DOHH2 (cell line): ENCODE measurements around the gene TMTC3.

Experiments used
- H3F3A ChIP-seq: fragments of 200-600 bp; sonication (generic), shearing (Covaris generic); 2 replicates; pipeline ENCODE4 v1.6.0; 2016; ENCODE audit warnings: antibody characterized with exemption, mild to moderate bottlenecking; ENCODE audit not compliant: control insufficient read depth, insufficient read depth
- H3K27ac ChIP-seq: fragments of 200-600 bp; sonication (generic); 2 replicates; pipeline ENCODE4 v1.5.1; 2014; ENCODE audit warnings: low read depth, mild to moderate bottlenecking, low read length, moderate library complexity
- H3K27me3 ChIP-seq: fragments of 200-600 bp; sonication (generic); 2 replicates; pipeline ENCODE4 v1.6.1; 2014; ENCODE audit warnings: mild to moderate bottlenecking, low read length, mixed read lengths; ENCODE audit not compliant: control insufficient read depth
- H3K36me3 ChIP-seq: fragments of 200-600 bp; sonication (generic); 2 replicates; pipeline ENCODE4 v1.6.1; 2014; ENCODE audit warnings: mild to moderate bottlenecking, low read length, moderate library complexity, mixed read lengths; ENCODE audit not compliant: control insufficient read depth
- H3K4me1 ChIP-seq: fragments of 200-600 bp; sonication (generic); 2 replicates; pipeline ENCODE4 v1.6.1; 2014; ENCODE audit warnings: mild to moderate bottlenecking, low read length, mixed read lengths; ENCODE audit not compliant: control insufficient read depth
- H3K4me2 ChIP-seq: fragments of 200-600 bp; sonication (generic); 2 replicates; pipeline ENCODE4 v1.6.0; 2014; ENCODE audit warnings: mild to moderate bottlenecking, low read length, moderate library complexity
- H3K4me3 ChIP-seq: fragments of 200-600 bp; sonication (generic); 2 replicates; pipeline ENCODE4 v1.5.1; 2014; ENCODE audit warnings: mild to moderate bottlenecking, low read length, mixed read lengths
- H3K79me2 ChIP-seq: fragments of 200-600 bp; sonication (generic); 2 replicates; pipeline ENCODE4 v1.6.1; 2014; ENCODE audit warnings: mild to moderate bottlenecking, low read length, mixed read lengths; ENCODE audit not compliant: control insufficient read depth
- H3K9me2 ChIP-seq: fragments of 200-600 bp; sonication (generic); replicated peaks from 2 replicates; pipeline ENCODE4 v1.6.1; 2014; ENCODE audit warnings: mild to moderate bottlenecking, low read length, mixed read lengths; ENCODE audit not compliant: control insufficient read depth
- H3K9me3 ChIP-seq: fragments of 200-600 bp; sonication (generic); 2 replicates; pipeline ENCODE4 v1.6.1; 2014; ENCODE audit warnings: antibody characterized with exemption, low read length, mixed read lengths; ENCODE audit not compliant: control insufficient read depth, insufficient read depth
- H4K20me1 ChIP-seq: fragments of 200-600 bp; sonication (generic); 2 replicates; pipeline ENCODE4 v1.6.0; 2014; ENCODE audit warnings: low read depth, mild to moderate bottlenecking, antibody characterized with exemption, low read length, moderate library complexity; ENCODE audit not compliant: control insufficient read depth, insufficient read depth
- CTCF ChIP-seq: fragments of 200-600 bp; sonication (generic); IDR thresholded peaks from one replicate; pipeline ENCODE4 v1.5.1; 2014; ENCODE audit warnings: antibody characterized with exemption, mild to moderate bottlenecking, low read depth, low read length; ENCODE audit not compliant: poor library complexity, severe bottlenecking
- EZH2phosphoT487 ChIP-seq: fragments of 200-600 bp; sonication (generic); IDR thresholded peaks from 2 replicates; pipeline ENCODE4 v1.6.1; 2017; ENCODE audit warnings: borderline replicate concordance, mild to moderate bottlenecking, antibody characterized with exemption, low read length, moderate library complexity, mixed read lengths

Gene TMTC3

DNA sequence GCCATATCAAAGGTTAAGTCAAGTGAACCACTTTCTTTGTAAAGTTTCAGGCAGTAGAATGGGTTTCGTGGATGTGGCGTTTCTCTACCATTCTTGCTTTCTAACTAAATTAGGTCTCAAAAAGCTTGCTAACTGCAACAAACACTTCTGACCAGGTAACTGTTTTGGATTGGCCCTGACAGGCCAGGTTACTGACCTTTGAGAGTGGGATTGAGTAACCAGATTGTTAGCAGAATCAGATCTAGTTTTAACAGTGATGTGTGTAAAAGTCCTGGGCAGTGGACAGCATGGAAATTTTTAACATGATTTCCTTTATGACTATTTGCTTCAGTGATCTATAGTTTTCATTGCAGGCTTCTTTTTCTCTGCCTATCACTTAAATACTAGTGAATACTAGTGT is 57.9 kb downstream of the TMTC3 start:
- Histone ChIP-seq H3K36me3 (peaks cover 9% of the 10 kb centered on the region), H3K4me2 (no peak overlapping the region), H4K20me1 (no peaks in the 10 kb centered on the region), H3K9me2 (no peaks in the 10 kb centered on the region), H3K79me2 (no peaks in the 10 kb centered on the region), H3K27ac (no peak overlapping the region), H3K9me3 (peaks cover 4% of the 10 kb centered on the region; the same call in 1 of the 2 replicates), H3F3A (no peaks in the 10 kb centered on the region), H3K4me3 (no peak overlapping the region), H3K4me1 (no peaks in the 10 kb centered on the region), H3K27me3 (no peaks in the 10 kb centered on the region)
- TF ChIP-seq EZH2phosphoT487, result no peak
- no peak for TF ChIP-seq CTCF

DNA sequence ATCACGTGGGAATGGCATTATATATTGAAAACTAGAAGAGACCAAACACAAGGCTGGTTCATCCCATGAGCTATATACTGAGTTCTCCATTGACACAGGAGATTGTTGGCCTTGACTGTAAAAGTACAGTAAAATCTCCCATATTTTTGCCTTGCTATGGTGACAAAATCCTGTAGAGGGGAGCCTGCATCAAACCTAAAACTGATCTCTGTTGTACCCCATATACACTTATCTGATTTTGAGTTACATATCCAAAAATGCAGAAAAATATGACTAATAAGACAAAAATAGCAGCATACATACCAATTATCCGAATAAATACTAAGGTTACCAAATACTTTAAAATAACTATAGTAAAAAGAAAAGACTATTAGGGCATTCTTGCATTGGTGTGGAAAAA is 60.4 kb downstream of the TMTC3 start:
- Histone ChIP-seq H3F3A (no peaks in the 10 kb centered on the region), H3K27ac (no peak overlapping the region), H3K4me3 (no peak overlapping the region), H3K4me1 (no peaks in the 10 kb centered on the region), H3K36me3 (no peaks in the 10 kb centered on the region), H3K79me2 (no peaks in the 10 kb centered on the region), H4K20me1 (no peaks in the 10 kb centered on the region), H3K9me2 (no peaks in the 10 kb centered on the region), H3K27me3 (no peaks in the 10 kb centered on the region), H3K4me2 (no peak overlapping the region), H3K9me3 (peaks cover 4% of the 10 kb centered on the region; the same call in 1 of the 2 replicates)
- no peak for TF ChIP-seq EZH2phosphoT487
- TF ChIP-seq CTCF, result no peak

DNA sequence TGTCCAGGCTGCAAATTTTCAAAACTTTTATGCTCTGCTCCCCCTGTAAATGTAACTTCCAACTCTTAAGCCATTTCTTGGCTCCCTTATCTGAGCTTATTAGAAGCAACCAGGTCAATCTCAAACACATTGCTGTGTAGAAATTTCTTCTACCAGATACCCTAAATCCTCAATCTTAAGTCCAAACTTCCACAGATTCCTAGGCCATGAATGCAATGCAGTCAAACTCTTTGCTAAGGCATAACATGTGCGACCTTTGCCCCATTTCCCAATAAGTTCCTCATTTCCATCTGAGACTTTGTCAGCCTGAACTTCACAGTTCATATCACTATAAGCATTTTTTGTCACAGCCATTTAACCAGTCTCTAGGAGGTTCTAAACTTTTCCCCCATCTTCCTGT is 64.5 kb downstream of the TMTC3 start:
- Histone ChIP-seq H3K4me2 (no peak overlapping the region), H4K20me1 (no peaks in the 10 kb centered on the region), H3K27ac (no peak overlapping the region), H3K9me3 (peaks cover 4% of the 10 kb centered on the region; the same call in 1 of the 2 replicates), H3K4me1 (no peaks in the 10 kb centered on the region), H3F3A (no peaks in the 10 kb centered on the region), H3K79me2 (no peaks in the 10 kb centered on the region), H3K9me2 (no peaks in the 10 kb centered on the region), H3K36me3 (no peaks in the 10 kb centered on the region), H3K27me3 (no peaks in the 10 kb centered on the region), H3K4me3 (no peak overlapping the region)
- no peak for TF ChIP-seq EZH2phosphoT487
- no peak for TF ChIP-seq CTCF
